Stimulated activated CD4-positive, alpha-beta T cell treated with anti-CD3 and anti-CD28 coated beads, Interleukin-1b, Interleukin-23, amount 100 ng/mL, for 24 hours (primary cell): ENCODE measurements around the gene SLC32A1.
A peak's percentile ranks its signal among the peaks of the same experiment; 100 is the strongest.

Source experiments
- DNase-seq, 4 experiments: peaks; one replicate each; pipeline ENCODE4 v3.0.0-alpha.2; 2020; ENCODE audit warnings: low read depth in 4 of 4, low spot score in 1 of 4

The SLC32A1 gene

DNA sequence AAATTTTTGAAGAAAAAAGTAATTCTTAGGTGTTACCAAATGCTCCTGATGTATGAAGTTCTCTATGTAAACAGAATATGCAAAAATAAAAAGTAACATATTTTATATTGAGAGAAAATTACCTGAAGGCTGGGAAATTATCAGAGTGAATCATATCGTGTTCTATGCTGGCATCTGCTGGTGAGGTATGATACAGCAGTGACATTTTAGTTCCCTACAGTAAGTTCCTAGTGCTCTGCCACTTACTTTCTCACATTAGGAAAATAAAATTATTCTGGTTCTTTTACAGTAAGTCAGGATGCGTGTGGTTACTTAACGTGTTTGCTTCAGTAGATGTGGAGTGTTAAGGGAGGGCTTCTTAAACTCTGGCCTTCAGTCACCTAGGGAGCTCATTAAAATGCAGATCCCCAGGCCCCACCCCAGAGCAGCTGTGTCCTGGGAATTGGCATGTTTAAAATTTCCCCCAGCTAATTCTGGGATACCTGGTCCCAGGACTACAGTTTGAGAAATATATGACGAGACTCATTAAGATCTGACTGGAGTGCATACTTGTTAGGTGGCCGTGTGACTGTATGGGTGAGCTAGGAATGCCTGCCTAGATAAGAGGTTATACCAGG lies 27.2 kb downstream of the SLC32A1 start:
- DNase-seq, result no peak

DNA sequence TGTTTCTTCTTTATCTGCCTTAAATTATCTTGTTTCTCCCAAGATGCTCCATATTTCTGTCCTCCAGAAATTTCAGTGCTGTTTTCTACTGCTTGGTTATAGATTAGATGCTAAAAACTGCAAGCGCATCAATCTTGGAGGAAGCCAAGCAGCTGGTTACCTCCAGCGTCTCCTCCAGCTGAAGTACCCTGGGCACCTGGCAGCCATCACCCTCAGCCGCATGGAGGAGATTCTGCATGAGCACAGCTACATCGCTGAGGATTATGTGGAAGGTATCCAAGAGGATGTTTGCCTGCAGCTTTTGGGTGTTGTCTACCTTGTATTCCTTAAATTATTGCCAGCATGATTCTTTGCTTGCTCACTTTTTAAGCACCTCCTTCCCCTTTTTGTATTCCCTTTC lies 27.7 kb downstream of the SLC32A1 start:
- no peak for DNase-seq

DNA sequence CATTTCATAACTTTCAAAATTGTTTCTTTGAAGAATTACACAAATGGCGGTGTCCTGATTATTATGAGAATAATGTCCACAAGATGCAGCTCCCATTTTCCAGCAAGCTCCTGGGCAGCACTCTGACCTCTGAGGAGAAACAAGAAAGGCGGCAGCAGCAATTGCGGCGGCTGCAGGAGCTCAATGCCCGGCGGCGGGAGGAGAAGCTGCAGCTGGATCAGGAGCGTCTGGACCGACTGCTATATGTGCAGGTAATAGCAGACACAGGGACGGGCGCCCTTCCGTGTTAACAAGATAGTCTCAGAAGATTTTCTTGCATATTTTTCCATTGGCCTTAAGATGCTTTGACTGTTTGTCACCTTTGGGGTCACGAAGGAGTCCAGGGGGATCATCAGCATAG lies 30.6 kb downstream of the SLC32A1 start:
- no peak for DNase-seq

DNA sequence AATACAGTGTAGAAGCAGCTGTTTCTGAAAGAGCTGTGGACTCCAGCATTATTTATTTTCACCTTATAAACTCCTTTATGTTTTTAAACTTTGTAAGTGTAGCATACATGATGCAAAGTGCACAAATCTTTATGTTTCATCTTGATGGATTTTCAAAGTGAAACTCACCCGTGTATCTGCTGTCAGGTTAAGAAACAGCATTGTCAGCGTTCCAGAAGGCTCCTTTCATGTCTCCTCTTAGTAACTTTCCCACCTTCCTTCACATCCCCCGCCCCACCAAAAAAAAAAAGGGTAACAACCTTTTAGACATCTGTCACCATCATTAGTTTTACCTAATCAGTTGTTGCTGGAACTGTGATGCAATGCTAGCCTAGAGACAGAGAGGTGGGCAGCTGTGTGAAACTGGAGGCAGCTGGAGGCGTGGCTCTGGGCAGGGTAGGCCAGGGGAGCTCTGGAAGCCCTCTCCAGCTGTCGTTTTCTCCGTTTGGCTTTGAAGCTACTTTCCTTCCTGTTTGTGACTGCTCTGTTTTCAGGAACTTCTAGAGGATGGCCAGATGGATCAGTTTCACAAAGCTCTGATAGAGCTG lies 31.1 kb downstream of the SLC32A1 start:
- DNase-seq, result no peak

DNA sequence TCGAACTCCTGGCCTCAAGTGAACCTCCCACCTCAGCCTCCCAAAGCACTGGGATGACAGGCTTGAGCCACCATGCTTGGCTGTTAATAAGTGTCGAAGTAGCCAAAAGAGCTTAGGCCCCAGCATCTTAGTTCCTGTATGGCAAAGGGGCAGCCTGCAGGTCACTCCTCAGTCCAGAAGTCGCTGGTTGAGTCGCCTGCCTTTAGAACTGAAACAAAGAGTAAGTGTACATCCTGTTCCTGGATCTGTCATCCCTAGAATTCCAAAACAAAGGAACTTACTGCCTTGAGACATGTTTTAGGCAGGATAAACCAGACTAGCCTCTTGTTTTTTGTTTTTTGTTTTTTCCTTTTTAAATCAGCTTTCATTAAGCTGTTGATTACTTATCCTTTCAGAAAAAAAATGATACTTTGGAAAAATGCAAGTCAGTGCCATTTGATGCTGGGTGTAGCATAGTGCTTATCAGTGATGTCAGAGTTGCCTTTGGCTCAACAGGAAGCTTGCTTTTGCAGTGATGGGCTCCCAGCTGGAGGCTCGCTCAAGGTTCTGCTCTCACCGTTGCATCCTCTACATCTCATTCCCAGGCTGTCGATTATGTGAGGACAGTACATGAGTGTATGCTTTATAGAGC lies 33.0 kb downstream of the SLC32A1 start:
- DNase-seq, result no peak

DNA sequence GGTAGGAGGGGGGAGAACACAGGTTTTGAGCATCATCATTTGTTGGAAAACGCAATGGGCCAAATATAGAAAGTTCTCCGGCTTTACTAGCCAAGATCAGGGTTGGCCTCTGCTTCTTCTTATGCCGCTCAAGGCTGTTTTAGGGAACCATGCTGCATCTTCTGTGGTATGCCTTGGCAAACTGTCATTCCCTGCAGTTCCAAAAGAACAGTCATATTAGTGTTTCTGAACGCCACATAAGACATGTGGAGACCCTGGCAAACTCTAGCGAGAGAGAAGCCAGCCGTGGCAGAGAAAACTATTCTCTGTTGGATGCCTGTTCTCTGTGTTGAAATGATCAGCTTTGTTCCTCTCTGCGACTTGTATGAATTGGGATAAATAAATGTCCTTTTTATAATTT lies 34.8 kb downstream of the SLC32A1 start:
- no peak for DNase-seq

DNA sequence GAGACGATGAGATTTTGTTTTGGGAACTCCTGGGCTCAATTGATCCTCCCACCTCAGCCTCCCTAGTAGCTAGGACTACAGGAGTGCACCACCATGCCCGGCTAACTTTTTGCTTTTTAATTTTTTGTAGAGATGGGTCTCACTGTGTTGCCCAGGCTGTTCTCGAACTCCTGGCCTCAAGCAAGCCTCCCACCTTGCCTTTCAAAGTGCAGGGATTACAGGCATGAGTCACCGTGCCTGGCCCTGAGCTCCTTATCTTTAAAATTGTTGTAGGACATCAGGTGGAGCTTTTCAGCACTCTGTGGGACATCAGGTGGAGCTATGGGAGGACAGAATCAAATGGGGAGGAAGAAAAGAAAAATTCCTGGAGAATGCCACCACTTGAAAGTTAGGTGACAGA lies 36.7 kb downstream of the SLC32A1 start:
- DNase-seq, result no peak

DNA sequence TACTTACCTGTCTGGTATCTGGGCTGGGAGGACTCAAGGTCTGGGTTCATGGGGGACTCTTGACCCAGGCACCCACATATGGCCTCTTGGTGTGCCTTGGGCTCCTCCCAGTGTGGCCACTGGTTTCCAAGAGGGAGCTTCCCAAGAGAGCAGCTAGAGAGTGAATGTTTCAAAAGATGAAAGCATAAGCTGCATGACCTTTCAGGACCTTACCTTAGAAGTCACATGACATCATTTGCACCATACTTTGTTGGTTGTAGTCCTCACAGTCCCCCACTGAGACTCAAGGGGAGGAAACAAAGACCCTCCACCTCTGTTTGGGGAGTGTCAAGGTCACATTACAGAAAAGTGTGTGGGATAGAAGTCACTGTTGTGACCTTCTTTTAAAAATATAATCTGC lies 37.9 kb downstream of the SLC32A1 start:
- no peak for DNase-seq

DNA sequence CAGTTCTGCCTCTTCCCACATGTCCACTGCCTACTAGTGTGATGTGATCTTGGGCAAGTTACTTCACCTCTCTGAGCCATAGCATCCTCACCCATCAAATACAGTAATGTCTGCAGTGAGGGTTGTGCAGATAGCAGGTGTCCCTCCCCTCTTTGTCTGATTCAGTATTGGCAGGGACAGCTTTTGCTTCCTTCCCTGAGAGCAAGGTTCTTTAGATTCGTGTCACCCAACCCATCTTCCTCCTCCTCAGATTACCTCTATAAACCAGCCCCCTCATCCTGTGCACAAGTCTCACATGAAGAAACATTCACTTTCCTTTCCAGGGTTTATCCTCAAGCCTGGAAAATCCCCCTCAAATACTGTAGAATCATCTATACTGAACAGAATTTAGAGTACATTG lies 39.3 kb downstream of the SLC32A1 start:
- DNase-seq, result no peak

DNA sequence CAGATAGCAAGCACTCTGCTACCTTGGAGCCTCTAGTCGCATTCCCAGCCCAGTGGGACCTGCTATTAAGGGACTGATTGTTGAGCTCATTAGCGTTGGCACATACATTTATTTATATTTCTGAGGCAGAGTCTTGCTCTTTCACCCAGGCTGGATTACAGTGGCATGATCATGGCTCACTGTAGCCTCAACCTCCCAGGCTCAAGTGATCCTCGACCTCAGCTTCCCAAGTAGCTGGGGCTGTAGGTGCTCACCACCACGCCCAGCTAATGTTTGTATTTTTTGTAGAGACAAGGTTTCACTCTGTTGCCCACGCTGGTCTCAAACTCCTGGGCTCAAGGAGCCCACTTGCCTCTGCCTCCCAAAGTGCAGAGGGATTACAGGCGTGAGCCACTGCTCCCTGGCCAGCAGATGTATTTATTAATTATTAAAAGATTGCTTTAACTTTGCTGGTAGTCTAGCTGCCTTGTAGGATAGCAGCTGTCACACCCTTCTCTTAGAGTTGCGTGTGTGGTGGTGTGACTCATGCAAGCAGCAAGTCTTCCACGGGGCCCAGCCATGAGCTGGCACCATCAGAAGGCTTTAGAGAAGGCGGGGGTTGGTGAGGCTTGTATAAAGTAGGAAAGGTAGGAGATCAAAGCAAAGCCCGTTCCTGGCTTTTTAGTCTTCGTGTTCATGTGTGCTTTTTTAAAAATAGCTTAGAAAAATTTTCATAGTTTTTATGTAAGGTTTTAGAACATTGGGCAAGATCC lies 40.5 kb downstream of the SLC32A1 start:
- peak in 3 of 4 experiments; percentile 24 to 52 (median 51) for DNase-seq

DNA sequence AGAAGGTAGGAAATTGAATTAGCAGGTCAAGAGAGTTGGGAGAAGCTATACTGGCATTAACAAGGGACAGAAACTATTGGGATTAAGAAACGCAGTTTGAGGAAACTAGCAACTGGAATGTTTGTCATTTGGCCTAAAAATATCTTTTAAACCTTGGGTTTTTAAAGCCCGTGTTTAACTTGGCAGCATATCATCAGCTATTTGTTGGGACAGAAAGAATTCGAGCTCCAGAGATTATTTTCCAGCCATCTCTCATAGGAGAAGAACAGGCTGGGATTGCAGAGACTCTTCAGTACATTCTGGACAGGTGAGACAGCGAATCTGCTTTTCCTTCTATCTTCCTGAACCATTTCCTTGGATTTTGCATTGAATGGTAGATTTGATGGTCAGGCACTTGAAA lies 41.8 kb downstream of the SLC32A1 start:
- DNase-seq, result no peak

DNA sequence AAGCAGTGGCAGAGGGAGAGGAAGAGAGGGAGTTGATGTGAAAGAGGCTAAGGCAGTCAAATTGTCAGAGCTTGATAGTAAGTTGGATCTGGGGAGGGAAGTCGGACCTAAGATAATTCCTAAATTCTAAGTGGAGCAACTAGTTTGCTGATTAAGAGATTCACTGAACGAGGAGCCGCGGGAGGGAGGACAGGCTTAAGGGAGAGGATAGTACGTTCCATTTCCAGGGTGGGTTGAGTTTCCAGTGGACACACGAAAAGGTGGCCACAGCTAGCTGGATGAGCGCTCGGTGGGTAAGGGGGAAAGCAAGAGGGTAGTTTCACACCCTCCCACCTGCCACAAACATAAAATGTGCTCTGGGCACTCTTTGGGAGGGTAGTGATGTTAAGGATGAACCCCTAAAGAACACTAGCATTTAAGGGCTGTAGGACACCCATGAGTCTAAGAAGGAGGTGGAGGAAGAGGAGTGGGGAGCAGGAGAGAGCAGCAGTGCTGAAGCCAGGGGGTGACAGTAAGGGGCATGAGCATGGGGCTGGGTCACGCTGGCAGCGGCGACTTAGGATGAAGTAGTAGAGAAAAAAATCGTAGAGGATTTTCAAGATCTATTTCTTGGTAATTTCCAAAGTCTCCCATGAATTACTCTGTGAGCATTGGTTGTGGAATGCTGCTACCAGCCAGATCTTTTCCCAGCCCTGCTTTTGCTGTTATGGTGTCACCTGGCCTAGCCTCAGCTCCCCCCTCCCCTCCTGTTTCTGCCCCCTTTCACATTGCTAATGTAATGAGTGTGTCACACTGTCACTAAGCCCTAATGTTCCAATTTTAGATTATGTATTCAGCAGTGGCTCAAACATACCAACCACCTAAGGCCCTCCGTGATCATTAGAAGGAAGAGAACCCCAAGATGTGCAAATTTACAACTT lies 45.4 kb downstream of the SLC32A1 start:
- DNase-seq, result no peak

DNA sequence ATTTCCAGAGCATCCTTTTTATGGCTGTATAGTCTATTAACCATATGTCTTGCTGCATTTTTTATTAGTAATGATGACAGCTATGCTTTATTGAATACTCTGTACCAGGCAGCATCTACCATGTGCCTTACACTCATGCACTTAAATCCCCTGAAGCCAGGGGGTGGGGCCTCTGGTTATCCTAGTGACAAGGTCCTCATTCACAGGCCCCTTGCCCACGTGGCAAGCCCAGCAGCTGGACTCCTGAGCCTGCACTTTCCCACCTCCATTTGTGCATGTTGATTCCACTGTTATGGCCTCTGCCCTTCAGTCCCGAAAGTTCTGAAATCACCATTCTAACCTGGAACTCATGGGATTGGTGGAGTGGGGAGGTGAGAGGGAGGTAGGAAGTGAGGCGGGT lies 46.3 kb downstream of the SLC32A1 start:
- no peak for DNase-seq

DNA sequence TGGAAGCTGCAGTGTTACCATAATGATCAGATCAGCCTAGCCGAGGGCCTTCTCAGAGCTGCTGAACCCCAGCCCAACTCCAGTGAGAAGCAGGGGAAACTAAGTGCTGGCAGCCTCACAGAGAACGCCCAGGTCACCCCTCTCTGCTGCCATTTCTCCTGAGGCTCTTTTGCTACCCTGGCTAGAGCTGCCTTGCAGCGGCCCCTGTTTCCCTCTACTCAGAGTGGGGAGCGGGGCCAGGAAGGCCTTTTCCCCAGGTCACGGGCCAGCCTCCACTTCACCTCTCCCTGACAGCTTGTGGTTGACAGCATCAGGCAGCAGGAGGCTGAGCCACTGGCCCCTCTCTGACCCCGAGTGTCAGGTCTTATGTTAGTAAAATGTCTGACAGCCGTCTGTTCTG lies 46.7 kb downstream of the SLC32A1 start:
- DNase-seq, result no peak

DNA sequence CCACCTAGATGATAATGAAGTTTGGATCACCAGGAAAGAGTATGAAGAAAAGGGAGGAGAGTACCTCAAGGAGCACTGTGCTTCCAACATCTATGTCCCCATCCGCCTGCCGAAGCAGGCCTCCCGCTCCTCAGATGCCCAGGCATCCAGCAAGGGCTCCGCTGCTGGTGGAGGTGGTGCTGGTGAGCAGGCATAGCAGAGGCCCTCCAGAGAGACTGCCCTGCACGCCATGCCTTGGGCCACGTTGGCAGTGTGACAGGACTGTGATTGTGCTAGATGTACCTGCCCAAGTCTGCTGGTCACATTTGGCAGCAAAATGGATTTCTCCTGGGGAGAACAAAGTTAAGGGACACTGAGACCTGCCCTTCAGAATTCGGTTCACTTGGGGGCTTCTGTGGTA lies 47.3 kb downstream of the SLC32A1 start:
- DNase-seq, result no peak

DNA sequence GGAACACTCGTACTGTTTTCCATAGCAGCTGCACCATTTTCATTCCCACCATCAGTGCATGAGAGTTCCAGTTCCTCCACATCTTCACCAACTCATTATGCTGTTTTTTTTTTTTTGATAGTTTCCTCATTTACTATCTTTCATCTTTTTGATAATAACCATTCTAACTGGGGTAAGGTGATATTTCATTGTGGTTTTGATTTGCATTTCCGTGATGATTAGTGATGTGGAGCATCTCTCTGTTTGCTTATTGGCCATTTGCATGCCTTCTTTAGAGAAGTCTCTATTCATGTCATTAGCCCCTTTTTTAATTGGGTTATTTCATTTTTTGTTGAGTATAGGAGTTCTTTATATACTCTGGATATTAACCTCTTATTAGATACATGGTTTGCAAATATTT lies 49.9 kb downstream of the SLC32A1 start:
- no peak for DNase-seq

DNA sequence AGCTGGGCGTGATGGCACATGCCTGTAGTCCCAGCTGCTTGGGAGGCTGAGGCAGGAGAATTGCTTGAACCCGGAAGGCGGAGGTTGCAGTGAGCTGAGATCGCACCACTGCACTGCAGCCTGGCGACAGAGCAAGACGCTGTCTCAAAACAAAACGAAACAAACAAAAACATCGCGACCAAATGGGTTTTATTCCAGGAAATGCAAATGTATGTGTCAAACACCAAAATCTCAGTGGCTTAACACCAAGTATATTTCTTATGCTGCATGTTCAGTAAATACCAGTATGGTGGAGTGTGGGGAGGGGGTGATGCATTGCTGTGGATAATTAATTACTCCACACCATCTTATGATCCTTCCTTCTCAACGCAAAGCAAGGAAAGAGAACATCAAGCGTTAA lies 52.1 kb downstream of the SLC32A1 start:
- no peak for DNase-seq
